HCT116 (cell line): ENCODE measurements around the gene SEMA5A. TPM values are rescaled to one million over a fixed set of nuclear protein-coding genes. Genes with fewer than 3 reads are reported as not detected.

ENCODE experiments used
- ATAC-seq: fragments of 200-7000 bp; cut with Tn5 transposase; 2 replicates; pipeline ENCODE4 v1.9.1; 2020; ENCODE audit warnings: mild to moderate bottlenecking, moderate library complexity
- BruUV-seq: library from RNA; stranded (reverse); fragments of 400-500 nt; replicated peaks from 2 replicates; lab custom pipeline; 2021; lab: Mats Ljungman, UMichigan
- CTCF ChIA-PET: fragments of 300-600 bp; sonication (Branson Sonifier 250); formaldehyde crosslinking; loops from one replicate; lab custom pipeline; 2021; ENCODE audit warnings: antibody characterized with exemption; lab: Charles Lee
- POLR2A ChIA-PET: fragments of 300-600, 350-600 bp; sonication (Branson Sonifier 250); formaldehyde crosslinking; loops from one replicate; lab custom pipeline; 2021; ENCODE audit warnings: antibody characterized with exemption; lab: Charles Lee
- RAD21 ChIA-PET, 2 experiments: fragments of 300-600 bp; sonication (Branson Sonifier 250); formaldehyde crosslinking; loops; one replicate each; lab custom pipeline; 2023; ENCODE audit warnings: low total read pairs in 2 of 2; ENCODE audit not compliant: uncharacterized antibody in 2 of 2, unreplicated experiment in 2 of 2, low non-redundant PET in 1 of 2; lab: Charles Lee
- DNase-seq: peaks from one replicate; pipeline ENCODE4 v3.0.0-alpha.2; 2010; ENCODE audit warnings: low read depth, low spot score
- H2AFZ ChIP-seq: fragments of 200-600 bp; shearing (Covaris generic), sonication (generic); 2 replicates; pipeline ENCODE4 v1.6.1; 2017; ENCODE audit warnings: low read depth, mixed run types, mixed read lengths, antibody characterized with exemption, low read length; ENCODE audit not compliant: poor library complexity, severe bottlenecking
- H3K27ac ChIP-seq: 2 replicates; pipeline ENCODE4 v1.5.1; 2012; ENCODE audit warnings: low read depth, low read length
- H3K27me3 ChIP-seq: fragments of 200-600 bp; sonication (generic); 2 replicates; pipeline ENCODE4 v1.6.1; 2016; ENCODE audit warnings: mixed run types, low read length, mixed read lengths; ENCODE audit not compliant: insufficient read depth
- H3K36me3 ChIP-seq, 2 experiments: fragments of 200-500 bp in 1 of 2; fragments of 200-600 bp in 1 of 2; sonication (Bioruptor generic) in 1 of 2; sonication (generic) in 1 of 2; 2 replicates each; pipeline versions ENCODE4 v1.5.1 to v1.6.1; 2014 to 2016; ENCODE audit warnings: low read length in 2 of 2, inconsistent platforms in 1 of 2, mixed read lengths in 1 of 2, mixed run types in 1 of 2; ENCODE audit not compliant: insufficient read depth in 2 of 2, control insufficient read depth in 1 of 2
- H3K4me1 ChIP-seq, 2 experiments: fragments of 200-600 bp in 1 of 2; sonication (generic) in 1 of 2; 2 replicates each; pipeline versions ENCODE4 v1.5.1 to v1.6.1; 2012 to 2017; ENCODE audit warnings: low read length in 2 of 2, inconsistent platforms in 1 of 2, mild to moderate bottlenecking in 1 of 2, mixed read lengths in 1 of 2, mixed run types in 1 of 2, moderate library complexity in 1 of 2; ENCODE audit not compliant: insufficient read depth in 2 of 2, control insufficient read depth in 1 of 2
- H3K4me2 ChIP-seq: fragments of 200-600 bp; sonication (generic); 2 replicates; pipeline ENCODE4 v1.6.1; 2017; ENCODE audit warnings: mixed run types, low read length, mixed read lengths
- H3K4me3 ChIP-seq, 2 experiments: fragments of 200-600 bp in 1 of 2; sonication (generic) in 1 of 2; replicated peaks in 1 of 2; 2 replicates each; pipeline ENCODE4 v1.5.1; 2011 to 2016; ENCODE audit warnings: low read length in 2 of 2, control low read depth in 1 of 2, low read depth in 1 of 2, mild to moderate bottlenecking in 1 of 2, mixed read lengths in 1 of 2, mixed run types in 1 of 2
- H3K79me2 ChIP-seq: fragments of 200-600 bp; sonication (generic); 2 replicates; pipeline ENCODE4 v1.6.1; 2017; ENCODE audit warnings: mild to moderate bottlenecking, mixed run types, low read length, moderate library complexity, mixed read lengths; ENCODE audit not compliant: insufficient read depth
- H3K9ac ChIP-seq: fragments of 200-600 bp; sonication (generic); 2 replicates; pipeline ENCODE4 v1.6.1; 2016; ENCODE audit warnings: low read length, mixed read lengths
- H3K9me2 ChIP-seq: fragments of 200-600 bp; sonication (generic), shearing (Covaris generic); 2 replicates; pipeline ENCODE4 v1.6.1; 2017; ENCODE audit warnings: mixed run types, mild to moderate bottlenecking, moderate library complexity; ENCODE audit not compliant: insufficient read depth
- H3K9me3 ChIP-seq, 2 experiments: fragments of 200-500 bp in 1 of 2; fragments of 200-600 bp in 1 of 2; sonication (Bioruptor generic) in 1 of 2; sonication (generic) in 1 of 2; 2 replicates each; pipeline ENCODE4 v1.6.1; 2014 to 2017; ENCODE audit warnings: low read length in 2 of 2, mixed read lengths in 2 of 2, inconsistent platforms in 1 of 2, low read depth in 1 of 2, mild to moderate bottlenecking in 1 of 2, mixed run types in 1 of 2, moderate library complexity in 1 of 2; ENCODE audit not compliant: control insufficient read depth in 1 of 2, insufficient read depth in 1 of 2
- H4K20me1 ChIP-seq: fragments of 200-600 bp; sonication (generic), shearing (Covaris generic); 2 replicates; pipeline ENCODE4 v1.6.1; 2017; ENCODE audit warnings: mixed run types, mild to moderate bottlenecking, moderate library complexity; ENCODE audit not compliant: insufficient read depth
- CBX3 ChIP-seq: IDR thresholded peaks from 2 replicates; pipeline ENCODE4 v1.6.1; 2012; ENCODE audit warnings: low read depth
- ELF1 ChIP-seq: IDR thresholded peaks from 2 replicates; pipeline ENCODE4 v1.6.1; 2012; ENCODE audit warnings: low read depth, borderline replicate concordance
- EZH2phosphoT487 ChIP-seq: fragments of 200-600 bp; IDR thresholded peaks from 2 replicates; pipeline ENCODE4 v1.6.1; 2018; ENCODE audit warnings: antibody characterized with exemption, borderline replicate concordance
- JUND ChIP-seq: IDR thresholded peaks from 2 replicates; pipeline ENCODE4 v1.6.1; 2012
- RAD21 ChIP-seq: IDR thresholded peaks from 2 replicates; pipeline ENCODE4 v1.6.1; 2012; ENCODE audit warnings: low read depth, mild to moderate bottlenecking
- SIN3A ChIP-seq: IDR thresholded peaks from 2 replicates; pipeline ENCODE4 v1.6.1; 2012; ENCODE audit warnings: low read depth
- SP1 ChIP-seq: IDR thresholded peaks from 2 replicates; pipeline ENCODE4 v1.6.1; 2012; ENCODE audit warnings: low read depth
- ZNF274 ChIP-seq: fragments of 200-500 bp; sonication (Bioruptor generic); IDR thresholded peaks from 2 replicates; pipeline ENCODE4 v1.6.1; 2014; ENCODE audit warnings: mild to moderate bottlenecking, low read depth, low read length, inconsistent platforms
- intact Hi-C: fragments of 100-400 bp; cut with micrococcal nuclease; formaldehyde crosslinking; loops from 2 replicates; pipeline ENCODE4 v1.10.0; 2022
- total RNA-seq: library from RNA; stranded (reverse); gene quantifications from one replicate; pipeline ENCODE4 v1.2.1, GENCODE V29; 2021; ENCODE audit not compliant: unreplicated experiment
- TF ChIP-seq, protein P1 (sequence below): IDR thresholded peaks from 2 replicates; pipeline ENCODE4 v1.6.1; 2012
- TF ChIP-seq, protein P2 (sequence below): IDR thresholded peaks from 2 replicates; pipeline ENCODE4 v1.6.1; 2011; ENCODE audit warnings: mild to moderate bottlenecking, low read length, moderate library complexity; ENCODE audit not compliant: insufficient replicate concordance; ENCODE audit errors: extremely low read depth

SEMA5A gene
- total RNA-seq, 1 experiment from 2014 or later, result 0.02 TPM

- peaks cover 5 to 20% of the 10 kb centered on the region in 2 experiments; a peak in 3 of 4 replicates for H3K9me3 ChIP-seq
- H3K27ac ChIP-seq, result no peak overlapping the region
- DNase-seq (no peak), ATAC-seq (no peak)
- no peaks in the 10 kb centered on the region for H3K9me2 ChIP-seq
- H4K20me1 ChIP-seq, result no peaks in the 10 kb centered on the region
- H3K27me3 ChIP-seq, result no peaks in the 10 kb centered on the region
- no TSS peak for BruUV-seq
- intact Hi-C loops, result no loop called here
- RAD21 ChIA-PET, result no interaction called here
- CTCF ChIA-PET, result no interaction called here
- H3K4me3 ChIP-seq, result no peak overlapping the region
- H3K4me2 ChIP-seq, result no peak overlapping the region
- no peaks in the 10 kb centered on the region for H3K79me2 ChIP-seq
- POLR2A ChIA-PET, result no interaction called here
- no peak overlapping the region for H3K9ac ChIP-seq
- no peaks in the 10 kb centered on the region for H3K36me3 ChIP-seq
- H3K4me1 ChIP-seq, result no peaks in the 10 kb centered on the region
- no peak for TF ChIP-seq ZNF274
- no peak for TF ChIP-seq RAD21
- TF ChIP-seq SIN3A, result no peak
- no peak for TF ChIP-seq ELF1
- no peak for TF ChIP-seq SP1
- TF ChIP-seq, protein P1, sequence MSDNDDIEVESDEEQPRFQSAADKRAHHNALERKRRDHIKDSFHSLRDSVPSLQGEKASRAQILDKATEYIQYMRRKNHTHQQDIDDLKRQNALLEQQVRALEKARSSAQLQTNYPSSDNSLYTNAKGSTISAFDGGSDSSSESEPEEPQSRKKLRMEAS, result no peak
- no peak for TF ChIP-seq EZH2phosphoT487
- no peak for TF ChIP-seq CBX3
- TF ChIP-seq JUND, result no peak
- TF ChIP-seq, protein P2, sequence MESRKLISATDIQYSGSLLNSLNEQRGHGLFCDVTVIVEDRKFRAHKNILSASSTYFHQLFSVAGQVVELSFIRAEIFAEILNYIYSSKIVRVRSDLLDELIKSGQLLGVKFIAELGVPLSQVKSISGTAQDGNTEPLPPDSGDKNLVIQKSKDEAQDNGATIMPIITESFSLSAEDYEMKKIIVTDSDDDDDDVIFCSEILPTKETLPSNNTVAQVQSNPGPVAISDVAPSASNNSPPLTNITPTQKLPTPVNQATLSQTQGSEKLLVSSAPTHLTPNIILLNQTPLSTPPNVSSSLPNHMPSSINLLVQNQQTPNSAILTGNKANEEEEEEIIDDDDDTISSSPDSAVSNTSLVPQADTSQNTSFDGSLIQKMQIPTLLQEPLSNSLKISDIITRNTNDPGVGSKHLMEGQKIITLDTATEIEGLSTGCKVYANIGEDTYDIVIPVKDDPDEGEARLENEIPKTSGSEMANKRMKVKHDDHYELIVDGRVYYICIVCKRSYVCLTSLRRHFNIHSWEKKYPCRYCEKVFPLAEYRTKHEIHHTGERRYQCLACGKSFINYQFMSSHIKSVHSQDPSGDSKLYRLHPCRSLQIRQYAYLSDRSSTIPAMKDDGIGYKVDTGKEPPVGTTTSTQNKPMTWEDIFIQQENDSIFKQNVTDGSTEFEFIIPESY, result no peak
- H2AFZ ChIP-seq, result no peak overlapping the region
Measured at GRCh38 chr5:9523090-9523823, 22.6 kb downstream of the SEMA5A start.
